Hepatocyte (in vitro differentiated cells): ENCODE measurements around the gene F2.

ENCODE experiments used
- CTCF ChIP-seq: fragments of 200-600 bp; sonication (generic); IDR thresholded peaks from 2 replicates; pipeline ENCODE4 v1.5.1; 2016; ENCODE audit warnings: antibody characterized with exemption, mild to moderate bottlenecking; ENCODE audit not compliant: poor library complexity
- EZH2 ChIP-seq: fragments of 200-600 bp; sonication (generic); IDR thresholded peaks from 2 replicates; pipeline ENCODE4 v1.6.1; 2016; ENCODE audit warnings: antibody characterized with exemption, mild to moderate bottlenecking, borderline replicate concordance

- TF ChIP-seq CTCF (no peak), EZH2 (no peak)
Observed at GRCh38 chr11:46694072-46694471, 24.9 kb upstream of the F2 start.
